ENCODE measurements around the gene ATP6V1F. TPM values are rescaled to one million over a fixed set of nuclear protein-coding genes. Genes with fewer than 3 reads are reported as not detected.

The ATP6V1F gene
- total RNA-seq, 1 experiment from 2014 or later, result 115 TPM

DNA sequence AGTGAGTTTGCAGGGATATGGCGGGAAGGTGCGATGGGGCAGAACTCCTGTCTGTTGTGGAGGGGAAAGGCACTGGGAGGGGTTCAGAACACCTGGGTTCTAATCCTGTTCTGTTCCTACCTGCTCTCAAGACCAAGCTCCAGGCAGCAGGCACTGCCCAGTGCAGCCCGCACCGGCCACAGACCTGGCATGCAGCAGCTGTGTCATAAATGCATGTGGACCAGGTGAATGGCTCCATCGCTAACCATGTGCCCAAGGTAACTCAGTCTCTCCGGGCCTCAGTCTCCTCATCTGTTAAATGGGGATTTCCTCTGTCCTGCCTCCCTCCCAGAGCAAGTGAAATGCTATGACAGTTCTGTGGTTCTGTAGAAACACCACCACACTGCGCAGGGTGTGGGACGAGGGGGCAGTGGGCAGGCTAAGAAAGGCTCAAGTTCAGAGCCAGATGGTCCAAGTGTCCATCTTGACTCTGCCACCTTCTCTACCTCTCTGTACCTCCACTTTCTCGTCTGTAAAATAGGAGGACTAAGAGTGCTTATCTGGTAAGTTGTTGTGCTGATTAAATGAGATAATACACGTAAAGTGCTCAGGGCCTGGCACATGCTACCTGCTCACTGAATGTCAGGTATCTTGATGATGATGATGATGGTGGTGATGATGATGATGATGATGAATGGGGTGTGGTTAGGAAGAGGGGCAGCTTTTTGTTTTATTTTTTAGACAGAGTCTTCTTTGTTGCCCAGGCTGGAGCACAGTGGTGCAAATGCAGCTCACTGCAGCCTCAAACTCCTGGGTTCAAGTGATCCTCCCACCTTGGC is 22.9 kb downstream of the ATP6V1F start:
- no peaks in the 10 kb centered on the region for H3K79me1 ChIP-seq (ENCODE audit: insufficient read depth, low read depth, low read length, poor library complexity, severe bottlenecking)
- H3K9me3 ChIP-seq (ENCODE audit: control insufficient read depth, low read depth, low read length), result no peaks in the 10 kb centered on the region
- H4K91ac ChIP-seq (ENCODE audit: insufficient read length, low read depth, low read length), result no peak overlapping the region
- H3K79me2 ChIP-seq (ENCODE audit: insufficient read depth, low read length), result no peaks in the 10 kb centered on the region
- H3K56ac ChIP-seq (ENCODE audit: insufficient read length, low read depth, low read length), result no peak overlapping the region
- no peak overlapping the region for H3K14ac ChIP-seq (ENCODE audit: insufficient read depth, low read length)
- H3T11ph ChIP-seq (ENCODE audit: low read length), result no peak overlapping the region
- H4K8ac ChIP-seq (replicated peaks; ENCODE audit: insufficient read length, low read depth, low read length), result no peak overlapping the region
- H4K20me1 ChIP-seq (ENCODE audit: control insufficient read depth, insufficient read depth, insufficient read length), result no peaks in the 10 kb centered on the region
- no peak overlapping the region for H2BK120ac ChIP-seq (ENCODE audit: low read depth, low read length, poor library complexity, severe bottlenecking)
- H3K27ac Mint-ChIP-seq, result no peak overlapping the region
- no peak for TF ChIP-seq CTCF (conservative IDR thresholded peaks at IDR 0.05)
- no peaks in the 10 kb centered on the region for H3K23me2 ChIP-seq (ENCODE audit: insufficient read length, low read depth, low read length, poor library complexity, severe bottlenecking)
- no peak overlapping the region for H3K27ac ChIP-seq (ENCODE audit: insufficient read length, low read depth, low read length)
- H4K5ac ChIP-seq (ENCODE audit: insufficient read length, low read depth, low read length), result no peak overlapping the region
- H3K4me3 Mint-ChIP-seq, result peak overlapping the region in 1 of 2 experiments; percentile 13; a peak in 1 of 5 replicates
- no peaks in the 10 kb centered on the region for H3K4me1 ChIP-seq (ENCODE audit: insufficient read depth, low read length)
- no peak overlapping the region for H2AFZ ChIP-seq (ENCODE audit: low read length)
- H3K27me3 Mint-ChIP-seq (ENCODE audit: low read depth), result peaks cover 5% of the 10 kb centered on the region
- no peak for DNase-seq
- peaks cover 4 to 6% of the 10 kb centered on the region in 2 experiments; a peak in 3 of 4 replicates for H3K4me1 Mint-ChIP-seq
- H2BK12ac ChIP-seq (ENCODE audit: insufficient read length, low read depth, low read length), result no peak overlapping the region
- H2AK5ac ChIP-seq (ENCODE audit: insufficient read length, low read length), result no peak overlapping the region
- no peak overlapping the region for H3K9ac ChIP-seq (ENCODE audit: extremely low read depth, insufficient read length, low read length)
- no peak overlapping the region for H3K4me2 ChIP-seq (ENCODE audit: insufficient read depth, insufficient read length, low read length)
- no peak overlapping the region for H2BK15ac ChIP-seq (ENCODE audit: low read depth, low read length)
- H3K9me3 Mint-ChIP-seq, result 0 out of 5 replicates have a peak, but pooled peaks cover 0 to 4% of the 10 kb centered on the region in 2 experiments
- no peak overlapping the region for H3K18ac ChIP-seq (ENCODE audit: insufficient read length, low read depth, low read length)
- peaks cover 0 to 2% (median 0%) of the 10 kb centered on the region in 3 experiments; a peak in 3 of 7 replicates for H3K36me3 Mint-ChIP-seq (ENCODE audit: insufficient read depth in 1 of 3, low read depth in 3 of 3)
- H2BK20ac ChIP-seq (ENCODE audit: low read depth, low read length, poor library complexity, severe bottlenecking), result no peak overlapping the region
- no peaks in the 10 kb centered on the region for H3K27me3 ChIP-seq (ENCODE audit: insufficient read depth, low read length)
- no peak overlapping the region for H3K4ac ChIP-seq (ENCODE audit: low read depth, low read length)
- no CpG with 5 or more reads among the region's 10 CpGs for WGBS (ENCODE audit: extremely low coverage, insufficient read length, low lambda C conversion rate)
- H2BK5ac ChIP-seq (ENCODE audit: insufficient read length, low read length), result no peak overlapping the region
- H3K23ac ChIP-seq (ENCODE audit: insufficient read length, low read depth, low read length), result no peak overlapping the region

Measured in H9 (cell line).